HEK293 (cell line): ENCODE data around the gene STARD10.

Source experiments
- CTCF ChIA-PET: fragments of 350-600 bp; formaldehyde crosslinking; extraction: SDS; loops from one replicate; lab custom pipeline; 2021; ENCODE audit warnings: antibody characterized with exemption; lab: Yijun Ruan, JAX
- POLR2A ChIA-PET: fragments of 300-600 bp; formaldehyde crosslinking; extraction: SDS; loops from one replicate; lab custom pipeline; 2020; ENCODE audit warnings: antibody characterized with exemption, inconsistent platforms; lab: Yijun Ruan, JAX
- H3K27ac ChIP-seq: fragments of 200-500 bp; sonication (Bioruptor generic); 2 replicates; pipeline ENCODE4 v1.5.1; 2014; ENCODE audit warnings: low read depth, low read length, control low read depth, inconsistent platforms; ENCODE audit errors: extremely low read depth
- H3K36me3 ChIP-seq, 2 experiments: fragments of 200-500 bp in 1 of 2; sonication (Bioruptor generic) in 1 of 2; 1 replicate in 1 of 2; 2 replicates in 1 of 2; pipeline ENCODE4 v1.5.1; 2014 to 2017; ENCODE audit warnings: inconsistent platforms in 2 of 2, low read length in 2 of 2; ENCODE audit not compliant: control insufficient read depth in 2 of 2, insufficient read depth in 1 of 2
- H3K4me1 ChIP-seq: fragments of 200-500 bp; sonication (Bioruptor generic); 2 replicates; pipeline ENCODE4 v1.5.1; 2014; ENCODE audit warnings: mild to moderate bottlenecking, low read length, inconsistent platforms; ENCODE audit not compliant: control insufficient read depth, insufficient read depth
- H3K4me3 ChIP-seq: 2 replicates; pipeline ENCODE4 v1.5.1; 2011; ENCODE audit warnings: low read depth, mild to moderate bottlenecking, control low read depth, low read length, moderate library complexity
- H3K9me3 ChIP-seq: fragments of 200-500 bp; sonication (Bioruptor generic); 2 replicates; pipeline ENCODE4 v1.5.1; 2014; ENCODE audit warnings: low read depth, low read length, inconsistent platforms; ENCODE audit not compliant: control insufficient read depth, insufficient read depth
- BCL6B ChIP-seq: fragments of 450-650 bp; formaldehyde crosslinking; IDR thresholded peaks from 2 replicates; pipeline ENCODE4 v1.5.1; 2017; ENCODE audit warnings: missing biosample characterization, missing genetic modification characterization
- KLF10 ChIP-seq: fragments of 450-650 bp; IDR thresholded peaks from 2 replicates; pipeline ENCODE4 v1.5.1; 2018; ENCODE audit warnings: missing biosample characterization, mild to moderate bottlenecking, missing genetic modification characterization
- MZF1 ChIP-seq: fragments of 450-650 bp; formaldehyde crosslinking; IDR thresholded peaks from 2 replicates; pipeline ENCODE4 v1.5.1; 2017; ENCODE audit warnings: missing biosample characterization, missing genetic modification characterization, borderline replicate concordance
- PRDM1 ChIP-seq: fragments of 450-650 bp; formaldehyde crosslinking; IDR thresholded peaks from 2 replicates; pipeline ENCODE4; 2016; ENCODE audit warnings: missing biosample characterization, missing genetic modification characterization
- TSHZ1 ChIP-seq: fragments of 450-650 bp; formaldehyde crosslinking; IDR thresholded peaks from 2 replicates; pipeline ENCODE4 v1.5.1; 2016; ENCODE audit warnings: missing biosample characterization, missing genetic modification characterization, borderline replicate concordance
- ZBTB20 ChIP-seq: fragments of 450-650 bp; formaldehyde crosslinking; IDR thresholded peaks from 2 replicates; pipeline ENCODE4 v1.5.1; 2016; ENCODE audit warnings: missing biosample characterization, missing genetic modification characterization
- ZBTB49 ChIP-seq: fragments of 450-650 bp; formaldehyde crosslinking; IDR thresholded peaks from 2 replicates; pipeline ENCODE4 v1.5.1; 2016; ENCODE audit warnings: missing biosample characterization, missing genetic modification characterization, low read depth
- ZFP3 ChIP-seq: fragments of 450-650 bp; formaldehyde crosslinking; IDR thresholded peaks from 2 replicates; pipeline ENCODE4 v1.5.1; 2016; ENCODE audit warnings: low read depth, missing biosample characterization, missing genetic modification characterization
- ZFP37 ChIP-seq: fragments of 450-650 bp; formaldehyde crosslinking; IDR thresholded peaks from 2 replicates; pipeline ENCODE4 v1.5.1; 2016; ENCODE audit warnings: missing biosample characterization, missing genetic modification characterization
- ZFP69B ChIP-seq: fragments of 450-650 bp; formaldehyde crosslinking; IDR thresholded peaks from 2 replicates; pipeline ENCODE4 v1.5.1; 2016; ENCODE audit warnings: missing biosample characterization, missing genetic modification characterization
- ZNF10 ChIP-seq: fragments of 450-650 bp; formaldehyde crosslinking; IDR thresholded peaks from 2 replicates; pipeline ENCODE4 v1.5.1; 2017; ENCODE audit warnings: missing biosample characterization, missing genetic modification characterization
- ZNF148 ChIP-seq: fragments of 450-650 bp; formaldehyde crosslinking; IDR thresholded peaks from 2 replicates; pipeline ENCODE4 v1.5.0; 2017; ENCODE audit warnings: missing biosample characterization, missing genetic modification characterization, borderline replicate concordance
- ZNF214 ChIP-seq: fragments of 450-650 bp; formaldehyde crosslinking; IDR thresholded peaks from 2 replicates; pipeline ENCODE4 v1.5.1; 2017; ENCODE audit warnings: missing biosample characterization, mild to moderate bottlenecking, missing genetic modification characterization, borderline replicate concordance
- ZNF248 ChIP-seq: fragments of 450-650 bp; formaldehyde crosslinking; IDR thresholded peaks from 2 replicates; pipeline ENCODE4 v1.5.1; 2017; ENCODE audit warnings: missing biosample characterization, missing genetic modification characterization
- ZNF292 ChIP-seq: fragments of 450-650 bp; formaldehyde crosslinking; IDR thresholded peaks from 2 replicates; pipeline ENCODE4 v1.5.1; 2016; ENCODE audit warnings: low read depth, missing biosample characterization, missing genetic modification characterization, borderline replicate concordance
- ZNF366 ChIP-seq: fragments of 450-650 bp; formaldehyde crosslinking; conservative IDR thresholded peaks from 2 replicates; pipeline ENCODE4 v1.5.1; 2016; ENCODE audit warnings: missing biosample characterization, missing genetic modification characterization
- ZNF37A ChIP-seq: fragments of 450-650 bp; IDR thresholded peaks from 2 replicates; pipeline ENCODE4 v1.5.1; 2018; ENCODE audit warnings: missing biosample characterization, missing genetic modification characterization
- ZNF549 ChIP-seq: fragments of 450-650 bp; IDR thresholded peaks from 2 replicates; pipeline ENCODE4 v1.5.1; 2018; ENCODE audit warnings: missing biosample characterization, missing genetic modification characterization, mild to moderate bottlenecking, inconsistent platforms, moderate library complexity
- ZNF585B ChIP-seq: fragments of 450-650 bp; formaldehyde crosslinking; IDR thresholded peaks from 2 replicates; pipeline ENCODE4 v1.5.1; 2016; ENCODE audit warnings: missing biosample characterization, missing genetic modification characterization
- ZNF596 ChIP-seq: fragments of 450-650 bp; IDR thresholded peaks from 2 replicates; pipeline ENCODE4 v1.5.0; 2018; ENCODE audit warnings: missing biosample characterization, mild to moderate bottlenecking, missing genetic modification characterization, moderate library complexity
- ZNF623 ChIP-seq: fragments of 450-650 bp; formaldehyde crosslinking; IDR thresholded peaks from 2 replicates; pipeline ENCODE4 v1.5.1; 2016; ENCODE audit warnings: missing biosample characterization, missing genetic modification characterization
- ZNF639 ChIP-seq: fragments of 450-650 bp; formaldehyde crosslinking; IDR thresholded peaks from 2 replicates; pipeline ENCODE4 v1.5.1; 2016; ENCODE audit warnings: missing biosample characterization, missing genetic modification characterization
- ZNF677 ChIP-seq: fragments of 450-650 bp; IDR thresholded peaks from 2 replicates; pipeline ENCODE4 v1.5.0; 2018; ENCODE audit warnings: missing biosample characterization, mild to moderate bottlenecking, missing genetic modification characterization, moderate library complexity
- ZNF707 ChIP-seq: fragments of 450-650 bp; formaldehyde crosslinking; IDR thresholded peaks from 2 replicates; pipeline ENCODE4 v1.5.1; 2016; ENCODE audit warnings: missing biosample characterization, missing genetic modification characterization
- ZSCAN18 ChIP-seq: fragments of 450-650 bp; formaldehyde crosslinking; IDR thresholded peaks from 2 replicates; pipeline ENCODE4 v1.5.1; 2016; ENCODE audit warnings: missing biosample characterization, missing genetic modification characterization

STARD10 gene

GRCh38 chr11:72707032-72707431 is 86.8 kb downstream of the STARD10 start:
- TF ChIP-seq ZNF214 (tag by site-specific recombination) (no peak), ZFP69B (no peak), ZNF37A (tag by site-specific recombination) (no peak), ZSCAN18 (no peak), ZNF585B (no peak), MZF1 (tag by site-specific recombination) (no peak), ZNF596 (tag by site-specific recombination) (no peak), ZNF292 (tag by site-specific recombination) (no peak), ZNF148 (no peak), ZNF248 (tag by site-specific recombination) (no peak), ZNF677 (tag by site-specific recombination) (no peak), ZNF623 (tag by site-specific recombination) (no peak), BCL6B (tag by site-specific recombination) (no peak), ZFP3 (tag by site-specific recombination) (no peak), TSHZ1 (tag by site-specific recombination) (no peak), ZNF10 (no peak)
- TF ChIP-seq, all 188 proteins: peak for 0

GRCh38 chr11:72706579-72706978 is 87.3 kb downstream of the STARD10 start:
- no peaks in the 10 kb centered on the region for H3K9me3 ChIP-seq
- H3K4me1 ChIP-seq = no peaks in the 10 kb centered on the region
- ChIA-PET CTCF (interaction anchor here (0.7 kb wide), 1 partner anchor 120 kb away, joined by 3 read pairs; no protein-coding TSS in a partner anchor), POLR2A (no interaction called here)
- no peak overlapping the region for H3K27ac ChIP-seq
- peaks cover 0 to 87% of the 10 kb centered on the region in 2 experiments; a peak in 1 of 3 replicates for H3K36me3 ChIP-seq
- H3K4me3 ChIP-seq = no peak overlapping the region
- TF ChIP-seq KLF10 (tag by site-specific recombination) (no peak), ZNF639 (tag by site-specific recombination) (no peak), ZNF707 (tag by site-specific recombination) (no peak), ZFP37 (tag by site-specific recombination) (no peak), ZNF366 (tag by site-specific recombination) (no peak), ZBTB20 (tag by site-specific recombination) (no peak), ZNF549 (no peak), PRDM1 (no peak), ZBTB49 (tag by site-specific recombination) (no peak)

More at GRCh38 chr11:72707032-72707431, 86.8 kb downstream of the STARD10 start:
- H3K36me3 ChIP-seq = peaks cover 0 to 87% of the 10 kb centered on the region in 2 experiments; a peak in 1 of 3 replicates
- ChIA-PET POLR2A (no interaction called here), CTCF (no interaction called here)
- H3K4me1 ChIP-seq = no peaks in the 10 kb centered on the region
- no peaks in the 10 kb centered on the region for H3K9me3 ChIP-seq
- no peak overlapping the region for H3K4me3 ChIP-seq
- H3K27ac ChIP-seq = no peak overlapping the region
